Fibroblast of the aortic adventitia (primary cell): Measurements from ENCODE around the gene KIAA0930. TPM values are rescaled to one million over a fixed set of nuclear protein-coding genes. Genes with fewer than 3 reads are reported as not detected.

ENCODE experiments used
- DNase-seq: peaks from one replicate; pipeline ENCODE4 v3.0.0-alpha.2; 2010; ENCODE audit warnings: low read depth
- H3K4me3 ChIP-seq: 2 replicates; pipeline ENCODE4 v1.5.1; 2011; ENCODE audit warnings: low read depth, mild to moderate bottlenecking, control low read depth, low read length, moderate library complexity
- total RNA-seq: library from RNA; depleted of rRNA; stranded (reverse); fragments of >200 nt; gene quantifications from 2 replicates; pipeline ENCODE4 v1.2.3, GENCODE V29; 2012; ENCODE audit warnings: low replicate concordance
- TF ChIP-seq, protein P1 (sequence below): IDR thresholded peaks from 2 replicates; pipeline ENCODE4 v1.5.1; 2011; ENCODE audit warnings: mild to moderate bottlenecking, low read length, control low read depth, inconsistent platforms; ENCODE audit not compliant: insufficient read depth

KIAA0930 gene
- total RNA-seq, 1 donor, result 36.4 TPM

DNA sequence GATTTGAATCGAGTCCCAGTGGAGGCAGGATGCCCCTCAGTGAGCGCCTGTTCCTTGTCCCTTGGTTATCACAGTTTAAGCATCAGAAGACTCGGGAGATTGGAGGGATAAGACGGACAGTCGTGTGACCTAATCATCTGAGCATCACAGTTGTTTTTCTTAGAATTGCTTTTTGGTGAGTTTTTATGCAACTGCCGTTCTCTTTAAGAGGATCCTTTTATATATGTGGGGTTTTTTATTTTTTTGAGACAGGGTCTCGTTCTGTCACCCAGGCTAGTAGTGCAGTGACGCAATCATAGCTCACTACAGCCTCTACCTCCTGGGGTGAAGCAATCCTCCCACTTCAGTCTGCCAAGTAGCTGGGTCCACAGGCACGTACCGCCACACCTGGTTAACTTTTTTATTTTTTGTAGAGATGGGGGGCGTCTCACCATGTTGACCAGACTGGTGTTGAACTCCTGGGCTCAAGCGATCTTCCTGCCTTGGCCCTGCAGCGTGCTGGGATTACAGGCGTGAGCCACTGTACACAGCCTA, 60.5 kb downstream of the KIAA0930 start:
- no peak overlapping the region for H3K4me3 ChIP-seq
- TF ChIP-seq, protein P1, sequence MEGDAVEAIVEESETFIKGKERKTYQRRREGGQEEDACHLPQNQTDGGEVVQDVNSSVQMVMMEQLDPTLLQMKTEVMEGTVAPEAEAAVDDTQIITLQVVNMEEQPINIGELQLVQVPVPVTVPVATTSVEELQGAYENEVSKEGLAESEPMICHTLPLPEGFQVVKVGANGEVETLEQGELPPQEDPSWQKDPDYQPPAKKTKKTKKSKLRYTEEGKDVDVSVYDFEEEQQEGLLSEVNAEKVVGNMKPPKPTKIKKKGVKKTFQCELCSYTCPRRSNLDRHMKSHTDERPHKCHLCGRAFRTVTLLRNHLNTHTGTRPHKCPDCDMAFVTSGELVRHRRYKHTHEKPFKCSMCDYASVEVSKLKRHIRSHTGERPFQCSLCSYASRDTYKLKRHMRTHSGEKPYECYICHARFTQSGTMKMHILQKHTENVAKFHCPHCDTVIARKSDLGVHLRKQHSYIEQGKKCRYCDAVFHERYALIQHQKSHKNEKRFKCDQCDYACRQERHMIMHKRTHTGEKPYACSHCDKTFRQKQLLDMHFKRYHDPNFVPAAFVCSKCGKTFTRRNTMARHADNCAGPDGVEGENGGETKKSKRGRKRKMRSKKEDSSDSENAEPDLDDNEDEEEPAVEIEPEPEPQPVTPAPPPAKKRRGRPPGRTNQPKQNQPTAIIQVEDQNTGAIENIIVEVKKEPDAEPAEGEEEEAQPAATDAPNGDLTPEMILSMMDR, result no peak
- DNase-seq, result no peak

DNA sequence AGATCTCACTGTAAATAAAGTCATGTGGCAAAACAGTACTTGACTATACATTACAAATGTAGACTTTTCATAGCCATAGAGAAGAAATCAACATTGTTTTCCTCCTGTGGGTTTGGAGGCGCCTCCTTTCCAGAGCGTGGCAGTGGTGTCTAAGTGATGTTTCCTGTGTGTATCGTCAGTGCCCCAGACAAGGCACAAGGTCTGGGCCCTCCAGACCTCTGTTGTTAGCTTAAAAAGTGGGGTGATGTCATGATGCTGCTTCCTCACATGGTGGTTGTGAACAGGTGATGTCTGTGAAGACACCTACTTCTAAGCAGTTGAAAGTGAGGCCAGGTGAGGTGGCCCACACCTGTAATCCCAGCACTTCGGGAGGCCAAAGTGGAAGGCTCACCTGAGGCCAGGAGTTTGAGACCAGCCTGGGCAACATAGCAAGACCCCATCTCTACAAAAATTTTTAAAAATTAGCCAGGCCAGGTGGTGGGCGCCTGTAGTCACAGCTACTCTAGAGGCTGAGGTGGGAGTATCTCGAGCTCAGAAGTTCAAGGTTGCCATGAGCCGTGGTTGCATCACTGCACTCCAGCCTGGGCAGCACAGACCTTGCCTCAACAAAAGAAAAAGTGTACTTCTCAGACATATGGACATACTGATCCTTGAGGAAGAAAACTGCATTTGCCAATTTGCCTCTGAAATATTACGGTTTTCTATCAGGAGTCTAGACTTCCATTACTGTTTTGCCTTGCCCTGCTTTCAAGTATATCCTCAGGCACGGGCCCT, 61.2 kb downstream of the KIAA0930 start:
- H3K4me3 ChIP-seq, result no peak overlapping the region
- DNase-seq, result no peak
- TF ChIP-seq, protein P1, result no peak

DNA sequence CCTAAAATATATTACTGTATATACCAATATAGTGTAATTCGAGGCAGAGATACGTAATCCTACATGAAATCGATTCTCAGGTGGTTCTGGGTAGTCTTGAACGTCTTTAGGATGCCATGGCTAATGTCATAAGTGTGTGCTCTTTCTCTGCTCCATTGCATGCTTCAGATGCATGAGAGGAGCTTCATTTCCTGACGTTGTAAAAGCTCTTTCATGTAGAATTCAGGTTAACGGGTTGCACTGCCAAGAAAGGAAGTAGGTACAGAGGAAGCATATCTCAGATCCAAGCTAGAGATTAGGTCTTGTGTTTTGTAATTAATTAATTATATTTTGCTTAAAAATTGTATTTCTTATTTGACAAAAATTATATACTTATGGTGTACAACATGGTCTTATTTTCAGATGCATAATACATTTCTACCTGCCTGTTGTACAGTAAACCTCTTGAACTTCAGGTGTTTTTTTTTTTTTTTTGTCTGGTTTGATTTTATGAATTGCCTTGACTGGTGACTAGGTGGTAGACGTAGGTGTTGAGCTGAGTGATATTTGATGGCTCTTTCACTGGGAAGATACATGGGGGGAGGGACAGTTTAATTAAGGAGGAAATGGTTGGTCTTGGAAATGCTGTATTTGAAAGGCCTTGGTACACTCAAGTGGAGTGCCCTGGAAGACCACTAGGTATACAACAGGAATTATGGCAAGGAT, 67.7 kb downstream of the KIAA0930 start:
- no peak overlapping the region for H3K4me3 ChIP-seq
- DNase-seq, result no peak
- TF ChIP-seq, protein P1, result no peak

DNA sequence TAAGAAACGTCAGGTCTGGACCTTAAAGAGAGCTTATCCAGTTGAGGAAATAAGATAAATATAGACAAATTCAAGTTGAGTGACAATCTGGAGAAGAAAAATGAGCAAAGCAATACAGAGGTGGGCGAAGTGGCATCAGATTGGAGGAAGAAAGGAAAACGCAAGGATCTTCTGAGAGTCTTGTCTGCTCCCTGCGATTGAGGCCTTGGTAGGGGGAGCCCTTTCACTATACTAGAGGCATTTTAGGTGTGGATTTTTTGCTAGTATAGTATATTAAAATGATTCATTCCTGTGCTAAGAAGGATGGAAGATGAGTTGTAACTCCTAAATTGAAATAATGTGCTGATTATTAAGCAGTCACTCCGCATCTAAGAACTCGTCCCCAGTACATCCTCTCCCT, 68.9 kb downstream of the KIAA0930 start:
- DNase-seq, result no peak
- no peak overlapping the region for H3K4me3 ChIP-seq
- TF ChIP-seq, protein P1, result no peak

DNA sequence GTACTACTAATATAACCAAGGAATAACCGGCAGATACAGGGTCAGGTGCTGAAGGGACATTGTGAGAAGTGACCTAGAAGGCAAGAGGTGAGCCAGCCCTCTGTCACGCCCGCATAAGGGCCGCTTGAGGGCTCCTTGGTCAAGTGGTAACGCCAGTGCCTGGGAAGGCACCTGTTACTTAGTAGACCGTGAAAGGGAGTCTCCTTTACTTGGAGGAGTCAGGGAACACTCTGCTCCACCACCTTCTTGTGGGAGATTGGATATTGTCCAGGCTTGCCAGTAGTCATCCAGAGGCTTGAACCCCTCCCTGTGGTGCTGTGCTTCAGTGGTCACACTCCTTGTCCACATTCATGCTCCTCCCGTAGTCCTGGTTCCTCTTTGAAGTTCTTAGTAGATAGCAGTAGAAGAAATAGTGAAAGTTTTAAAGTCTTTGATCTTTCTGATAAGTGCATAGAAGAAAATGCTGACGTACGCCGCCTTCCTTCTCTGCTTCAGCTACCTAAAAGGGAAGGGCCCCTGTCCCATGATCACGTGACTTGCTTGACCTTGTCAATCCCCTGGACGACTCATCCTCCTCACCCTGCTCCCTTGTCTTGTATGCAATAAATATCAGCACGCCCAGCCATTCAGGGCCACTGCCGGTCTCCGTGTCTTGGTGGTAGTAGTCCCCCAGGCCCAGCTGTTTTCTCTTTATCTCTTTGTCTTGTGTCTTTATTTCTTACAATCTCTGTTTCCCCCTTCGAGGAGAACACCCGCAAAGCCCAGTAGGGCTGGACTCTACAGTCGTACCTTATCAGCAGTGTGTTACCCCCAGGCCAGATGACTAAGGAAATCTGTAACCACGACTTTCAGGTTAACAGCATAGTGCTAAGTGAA, 70.9 kb downstream of the KIAA0930 start:
- TF ChIP-seq, protein P1, result no peak
- H3K4me3 ChIP-seq, result no peak overlapping the region
- peak; percentile 14 for DNase-seq

DNA sequence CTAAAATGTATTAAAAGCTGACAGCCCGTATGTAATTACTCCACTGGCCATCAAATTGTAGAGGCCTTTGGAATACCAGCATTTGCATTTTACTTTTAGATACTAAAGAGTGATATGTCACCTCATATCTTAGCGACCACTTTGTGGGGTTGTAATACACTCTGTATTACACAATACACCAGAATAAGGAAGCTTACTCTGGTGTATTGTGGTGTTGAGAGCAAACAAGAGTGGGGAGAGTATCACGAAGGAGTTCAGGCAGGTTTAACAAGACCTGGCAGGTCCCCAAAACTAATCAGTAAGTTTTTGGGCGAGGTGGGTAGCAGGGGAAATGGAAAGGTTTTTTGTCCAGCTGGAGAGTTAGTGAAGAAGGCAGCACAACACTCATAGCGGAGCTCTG, 73.8 kb downstream of the KIAA0930 start:
- no peak overlapping the region for H3K4me3 ChIP-seq
- TF ChIP-seq, protein P1, result no peak
- DNase-seq, result no peak
